HS-27A (cell line): ENCODE data around the gene SCUBE1.

ENCODE experiments used
- DNase-seq: peaks from one replicate; pipeline ENCODE4 v3.0.0-alpha.2; 2012; ENCODE audit warnings: low read depth, missing footprints

The SCUBE1 gene

DNA sequence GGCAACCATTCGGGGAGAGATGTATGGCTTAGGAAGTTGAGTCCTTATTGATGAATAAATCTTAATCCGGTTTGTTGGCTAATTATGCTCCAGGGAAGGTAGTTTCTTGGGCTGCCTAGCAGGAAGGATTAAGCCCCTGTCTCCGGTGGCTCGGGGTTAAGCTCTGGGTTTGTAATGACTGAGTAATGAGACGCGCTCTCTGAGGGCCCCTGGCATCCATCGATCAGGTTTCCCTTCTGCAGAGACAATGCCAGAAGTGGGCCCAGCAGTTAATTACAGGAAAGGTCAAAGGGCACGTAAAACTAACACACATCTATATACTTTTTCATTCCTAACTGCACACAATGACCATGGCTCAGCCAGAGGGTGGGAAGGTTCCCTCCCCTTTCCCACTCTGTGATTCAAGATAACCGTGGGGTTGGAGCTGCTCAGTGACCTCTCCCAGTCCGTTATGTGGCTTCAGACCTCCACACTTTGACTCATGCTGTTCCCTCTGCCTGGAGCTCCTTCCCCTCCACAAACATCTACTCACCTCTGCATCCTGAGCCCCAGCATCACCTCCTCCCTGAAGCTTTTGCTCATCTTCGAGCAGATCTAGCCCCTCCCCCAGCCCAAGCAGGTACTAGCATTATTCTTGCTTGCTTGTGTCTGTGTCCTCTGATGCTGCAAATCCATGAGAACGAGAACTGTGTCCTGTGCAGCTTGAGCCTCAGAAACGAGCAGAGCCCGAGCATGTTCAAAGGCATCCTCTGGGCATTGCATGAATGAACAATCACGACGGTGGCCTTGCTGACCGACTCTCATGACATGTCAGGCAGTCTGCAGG lies 16.6 kb downstream of the SCUBE1 start:
- DNase-seq, result no peak

DNA sequence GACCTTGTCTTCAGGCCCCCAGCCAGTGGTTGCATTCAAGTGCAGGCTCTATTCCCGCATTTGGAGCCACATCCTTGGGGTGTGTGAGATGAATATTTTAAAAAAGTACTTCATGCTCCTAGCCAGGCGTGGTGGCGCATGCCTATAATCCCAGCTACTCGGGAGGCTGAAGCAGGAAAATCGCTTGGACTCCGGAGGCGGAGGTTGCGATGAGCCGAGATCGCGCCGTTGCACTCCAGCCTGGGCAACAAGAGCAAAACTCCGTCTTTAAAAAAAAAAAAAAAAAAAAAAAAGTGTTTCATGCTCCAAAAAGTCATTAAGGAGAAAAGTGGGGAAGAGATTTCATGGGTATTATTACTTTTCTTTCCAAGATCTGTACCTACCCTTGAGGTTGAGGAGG lies 18.0 kb downstream of the SCUBE1 start:
- DNase-seq, result no peak

DNA sequence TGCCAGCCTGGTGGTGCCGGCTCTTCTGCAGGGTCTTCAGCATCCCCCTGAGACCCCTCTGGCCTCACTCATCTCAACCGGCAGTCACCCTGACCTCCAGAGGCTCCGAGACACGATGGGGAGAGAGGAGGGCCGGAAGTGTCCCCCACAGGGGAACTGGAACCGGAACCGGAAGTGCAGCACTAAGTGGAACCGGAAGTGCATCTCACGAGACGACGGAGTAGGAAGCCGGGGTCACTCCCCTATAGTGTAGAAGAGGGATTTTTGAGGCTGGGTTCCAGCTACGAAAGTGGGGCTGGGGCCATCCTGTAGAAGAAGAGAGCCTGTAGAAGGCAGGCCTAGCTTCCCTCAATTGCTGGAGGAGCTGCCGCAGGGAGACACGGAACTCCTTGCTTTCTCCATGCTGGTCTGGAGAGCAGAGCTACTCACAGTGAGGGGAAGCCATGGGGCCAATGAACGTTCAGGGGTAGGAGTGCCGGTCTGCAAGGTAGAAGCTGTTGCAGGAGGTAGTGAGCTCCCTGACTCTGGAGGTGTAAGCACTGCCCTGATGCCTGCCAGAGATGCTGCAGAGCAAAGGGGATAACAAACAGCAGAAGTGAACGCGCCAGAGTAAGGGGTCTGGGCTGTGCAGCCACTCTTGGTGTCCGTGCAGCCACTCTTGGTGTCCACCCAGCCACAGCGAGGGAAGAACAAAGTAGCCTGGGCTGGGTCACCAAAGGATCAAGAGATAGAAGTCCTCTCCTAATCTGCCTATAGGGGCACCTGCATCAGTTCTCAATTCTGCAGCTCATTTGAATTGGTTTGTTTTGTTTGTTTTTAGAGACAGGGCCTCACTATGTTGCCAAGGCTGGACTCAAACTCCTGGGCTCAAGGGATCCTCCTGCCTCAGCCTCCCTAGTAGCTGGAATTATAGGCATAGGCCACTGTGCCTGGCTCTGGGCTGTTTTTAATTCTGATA lies 21.9 kb downstream of the SCUBE1 start:
- no peak for DNase-seq

DNA sequence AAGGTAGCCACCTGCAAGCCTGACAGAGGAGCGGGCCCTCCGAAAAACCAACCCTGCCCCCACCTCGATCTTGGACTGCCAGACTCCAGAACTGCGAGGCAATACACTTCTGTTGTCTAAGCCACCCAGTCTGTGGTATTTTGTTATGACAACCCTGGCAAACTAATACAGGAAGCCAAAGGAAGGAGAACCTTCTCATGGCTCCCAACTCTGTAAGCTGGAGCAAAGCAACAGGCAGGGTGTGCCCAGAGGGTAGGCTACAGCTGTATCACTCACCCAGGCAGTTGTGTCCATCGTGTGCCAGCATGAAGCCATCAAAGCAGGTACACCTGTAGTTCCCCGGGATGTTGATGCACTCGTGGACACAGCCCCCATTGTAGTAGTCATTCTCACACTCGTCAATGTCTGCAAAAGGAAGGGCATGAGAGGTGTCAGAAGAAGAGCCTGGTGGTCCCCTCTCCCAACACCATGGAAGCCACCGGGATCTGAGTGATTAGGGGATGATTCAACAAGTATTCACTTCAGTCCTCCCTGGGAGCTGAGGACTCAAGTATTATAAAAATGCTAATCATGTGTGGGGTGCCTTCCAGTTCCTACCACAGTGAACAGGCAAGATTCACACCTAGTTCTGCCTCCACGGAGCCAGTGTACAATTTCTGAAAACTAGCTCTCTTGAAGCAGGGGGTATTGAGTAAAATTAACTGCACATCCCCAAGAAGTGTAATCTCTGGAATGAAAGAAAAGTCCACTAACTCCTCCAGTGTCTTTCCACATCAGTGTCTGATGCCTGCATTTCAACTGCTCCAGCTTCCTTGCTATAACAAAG lies 23.3 kb downstream of the SCUBE1 start:
- DNase-seq, result no peak

DNA sequence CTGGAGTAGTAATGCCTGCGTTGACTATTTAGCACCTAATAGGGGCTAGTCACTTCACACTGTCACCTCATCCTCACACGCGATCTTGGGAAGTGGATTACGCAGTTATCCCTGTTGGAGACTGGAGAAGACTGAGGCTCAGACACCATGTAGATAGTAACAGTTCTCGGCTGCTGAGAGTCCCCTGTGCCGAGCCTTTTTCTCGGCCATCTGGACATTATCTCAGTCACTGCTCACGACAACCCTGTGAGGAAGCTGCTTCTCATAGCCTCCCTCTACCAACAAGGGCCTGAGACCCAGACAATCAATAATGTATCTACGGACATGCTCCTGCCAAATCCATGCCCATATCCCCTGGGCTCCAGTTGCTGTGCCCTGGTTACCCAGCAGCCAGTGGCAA lies 25.9 kb downstream of the SCUBE1 start:
- DNase-seq, result no peak

DNA sequence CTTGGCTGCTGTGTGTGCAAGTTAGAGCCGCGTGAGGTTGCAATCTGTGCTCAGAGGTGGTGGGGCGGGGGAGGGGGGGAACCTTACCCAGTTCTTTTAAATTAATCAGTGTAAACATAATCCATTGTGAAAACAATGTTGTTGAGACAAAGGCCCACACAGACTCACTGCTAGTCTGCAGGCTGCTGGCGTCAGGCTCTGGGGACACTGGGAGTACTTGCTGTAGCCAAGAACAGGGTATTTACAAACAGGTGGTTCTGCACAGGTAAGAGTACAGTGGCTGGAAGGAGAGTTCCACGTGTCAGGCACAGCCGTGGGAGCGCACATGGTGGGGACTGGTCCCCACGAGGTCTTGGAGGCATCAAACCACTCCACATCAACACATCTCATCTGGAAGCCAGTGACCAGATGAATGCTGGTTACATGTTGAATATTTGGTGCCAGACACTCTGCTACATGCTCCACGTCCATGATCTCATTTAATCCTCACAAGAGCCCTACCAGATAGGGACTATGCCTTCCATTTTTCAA lies 27.4 kb downstream of the SCUBE1 start:
- DNase-seq, result no peak

DNA sequence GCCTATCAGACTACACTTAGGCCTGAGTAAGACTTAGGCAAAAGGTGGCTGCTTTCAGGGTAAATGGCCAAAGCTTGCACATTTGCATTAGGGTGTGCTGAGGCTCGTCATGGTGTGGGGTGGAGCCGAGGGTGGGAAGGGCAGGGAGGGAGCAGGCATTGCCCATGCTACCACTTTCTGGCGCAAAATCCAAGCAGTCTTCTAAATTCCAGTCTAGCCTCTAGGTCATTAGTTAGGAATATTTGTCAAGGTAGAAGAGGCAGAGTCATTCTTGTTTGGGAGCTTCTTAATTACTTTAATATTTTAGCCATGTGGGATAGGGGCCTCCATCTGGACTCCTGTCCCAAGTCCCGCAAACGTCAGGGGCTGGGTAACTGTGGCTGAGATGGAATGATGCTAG lies 28.6 kb downstream of the SCUBE1 start:
- DNase-seq, result no peak

DNA sequence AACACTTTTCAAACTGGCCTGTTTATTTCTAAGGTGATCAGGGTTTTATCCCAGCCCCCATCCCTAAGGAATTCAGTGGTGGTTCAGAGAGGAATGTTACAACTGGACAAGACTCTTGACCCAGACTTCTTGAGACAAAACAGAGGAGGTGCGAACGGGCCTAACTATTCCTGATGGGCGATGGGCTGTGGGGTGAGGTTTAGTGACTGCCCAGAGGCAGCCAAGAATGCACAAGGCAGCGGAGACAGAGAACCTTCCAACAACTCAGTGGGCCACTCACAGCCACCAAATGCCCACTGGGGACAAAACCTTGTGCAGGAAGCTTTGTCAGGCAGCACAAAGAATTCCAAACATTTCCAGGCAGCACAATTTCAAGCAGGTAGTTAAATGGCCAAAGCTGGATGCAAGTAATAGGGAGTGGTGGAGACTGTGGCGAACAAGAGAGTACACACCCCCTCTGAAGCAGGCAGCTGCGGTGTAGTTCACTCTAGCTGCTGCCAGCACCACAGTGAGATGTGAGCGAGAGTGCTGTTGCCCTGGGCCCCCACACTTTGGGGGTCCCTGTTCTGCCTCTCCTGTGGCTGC lies 29.2 kb downstream of the SCUBE1 start:
- DNase-seq, result no peak

DNA sequence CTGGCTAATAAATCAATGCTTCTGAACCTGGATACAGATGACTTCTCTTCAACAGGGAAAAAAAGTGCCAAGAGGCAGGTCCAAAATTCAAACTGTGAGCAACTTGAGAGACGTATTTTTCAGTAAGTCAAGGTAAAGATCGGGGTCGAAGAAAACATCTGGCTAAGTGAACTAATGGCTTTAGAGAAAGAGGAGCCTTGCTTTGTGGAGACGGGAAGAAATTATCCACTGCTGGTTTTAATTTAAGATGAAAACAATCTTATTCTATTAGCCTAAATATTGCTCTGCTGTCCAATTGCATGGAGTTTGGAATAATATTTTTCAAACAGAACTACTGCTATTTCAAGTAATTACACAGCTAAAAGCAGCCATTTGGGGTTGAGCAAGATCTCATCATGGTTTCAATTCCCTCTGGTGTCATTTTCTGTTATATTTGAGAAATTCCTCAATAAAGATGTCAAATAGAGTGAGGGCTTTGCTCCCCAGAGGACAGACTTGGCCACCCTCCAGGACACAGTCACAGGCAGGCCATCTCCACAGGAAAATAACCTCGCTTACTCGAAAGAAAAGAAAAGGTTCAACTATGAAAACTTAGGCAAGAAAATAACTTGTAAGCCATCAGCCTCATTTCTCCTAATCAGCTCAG lies 29.8 kb downstream of the SCUBE1 start:
- no peak for DNase-seq

DNA sequence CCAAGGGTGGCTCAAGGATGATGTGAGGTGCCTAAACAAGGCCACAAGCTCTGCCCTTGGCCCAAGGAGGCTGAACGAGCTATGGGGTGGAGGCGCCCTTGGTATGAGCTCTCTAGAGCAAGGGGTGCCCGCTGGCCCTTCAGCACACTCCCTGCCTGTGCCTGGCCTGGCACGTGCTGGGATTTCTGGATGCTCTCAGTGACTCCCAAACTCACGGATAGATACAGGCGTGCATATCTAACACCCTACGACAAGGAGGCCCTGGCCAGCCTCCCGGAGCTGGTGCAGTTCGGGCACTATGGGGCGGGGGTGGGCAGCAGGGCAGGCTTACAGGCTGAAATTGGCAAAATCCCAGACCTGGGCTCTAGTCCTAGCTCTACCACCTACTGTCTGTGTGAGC lies 30.6 kb downstream of the SCUBE1 start:
- no peak for DNase-seq

DNA sequence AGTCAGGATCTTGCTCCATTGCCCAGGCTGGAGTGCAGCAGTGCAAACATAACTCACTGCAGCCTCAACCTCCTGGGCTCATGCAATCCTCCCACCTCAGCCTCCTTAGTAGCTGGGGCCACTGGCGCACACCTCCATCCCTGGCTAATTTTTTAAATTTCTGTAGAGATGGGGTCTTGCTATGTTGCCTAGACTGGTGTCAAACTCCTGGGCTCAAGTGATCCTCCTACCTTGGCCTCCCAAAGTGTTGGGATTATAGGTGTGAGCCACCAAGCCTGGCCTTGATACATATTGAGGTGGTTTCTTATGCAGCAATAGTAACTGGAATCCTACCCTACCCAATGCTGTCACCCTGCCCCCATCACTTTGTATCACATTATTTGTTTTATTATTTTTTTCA lies 32.4 kb downstream of the SCUBE1 start:
- DNase-seq, result no peak

DNA sequence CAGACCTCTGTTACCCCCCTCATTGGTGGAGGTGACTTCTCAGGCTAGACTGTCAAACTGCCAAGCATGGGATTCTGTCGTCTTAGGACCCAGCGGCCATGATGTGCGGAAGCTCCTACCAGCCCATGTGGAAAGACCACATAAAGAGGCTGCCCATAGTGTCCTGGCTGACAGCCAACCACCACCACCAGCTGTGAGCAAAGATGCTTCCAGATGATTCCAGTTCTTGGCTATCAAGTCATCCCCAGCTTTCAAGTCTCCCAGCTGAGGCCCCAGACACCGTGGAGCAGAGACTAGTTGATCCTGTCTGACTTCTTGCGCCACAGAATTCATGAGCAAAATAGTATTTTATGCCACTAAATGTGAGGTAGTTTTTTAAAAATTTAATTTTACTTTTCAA lies 32.9 kb downstream of the SCUBE1 start:
- no peak for DNase-seq

DNA sequence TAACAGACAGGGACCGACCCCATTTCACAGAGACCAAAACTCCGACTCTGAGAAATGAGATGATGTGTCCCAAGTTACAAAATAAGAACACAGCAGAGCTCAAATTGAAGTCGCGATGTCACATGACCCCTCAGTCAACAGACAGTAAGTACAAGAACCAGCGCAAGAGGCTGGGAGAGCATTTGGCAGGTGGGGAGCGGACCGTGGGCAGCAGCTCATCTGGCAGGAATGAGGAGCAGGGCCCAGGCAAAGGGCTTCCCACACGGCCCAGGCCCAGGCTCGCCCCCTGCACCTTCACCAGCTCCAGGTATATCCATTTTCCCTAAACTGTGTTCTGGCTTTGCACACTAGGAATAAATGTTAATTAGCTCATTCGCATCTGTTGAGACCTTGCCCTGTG lies 34.3 kb downstream of the SCUBE1 start:
- no peak for DNase-seq

DNA sequence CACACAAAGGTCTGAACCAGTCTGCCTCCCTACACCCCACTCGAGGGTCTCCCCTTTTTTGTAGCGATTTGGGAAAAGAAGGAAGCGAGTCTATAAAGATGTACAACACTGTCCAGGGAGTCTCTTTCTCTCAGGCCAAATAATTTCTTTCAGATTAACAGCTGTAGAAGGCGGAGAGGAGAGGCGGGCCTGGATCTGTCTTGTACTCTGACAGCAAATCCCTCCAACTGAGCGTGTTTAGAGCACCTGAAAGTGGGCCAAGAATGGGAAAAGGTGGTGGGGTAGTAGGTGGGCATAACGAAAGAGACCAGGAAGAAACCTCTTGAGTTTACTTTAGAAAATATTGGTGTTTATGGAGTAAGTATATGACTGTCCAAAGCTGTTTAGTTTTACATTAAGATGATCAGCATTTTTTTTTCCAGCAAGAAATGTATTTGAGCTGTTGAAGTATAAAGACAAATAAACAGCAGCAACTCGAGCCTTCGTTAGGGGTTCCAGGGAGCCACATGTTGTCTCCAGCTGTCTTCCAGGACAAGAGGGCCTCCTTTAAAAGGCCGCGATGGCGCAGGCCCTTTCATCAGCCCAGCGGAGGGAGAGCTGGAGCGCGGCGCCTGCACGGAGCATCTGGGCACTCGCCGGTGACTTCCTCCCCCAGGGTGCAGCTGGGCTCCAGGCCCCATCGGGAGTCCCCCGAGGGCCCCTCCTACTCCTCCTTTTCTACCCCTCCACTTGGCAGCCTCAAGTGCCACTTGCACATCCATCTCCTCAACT lies 34.9 kb downstream of the SCUBE1 start:
- DNase-seq, result no peak

DNA sequence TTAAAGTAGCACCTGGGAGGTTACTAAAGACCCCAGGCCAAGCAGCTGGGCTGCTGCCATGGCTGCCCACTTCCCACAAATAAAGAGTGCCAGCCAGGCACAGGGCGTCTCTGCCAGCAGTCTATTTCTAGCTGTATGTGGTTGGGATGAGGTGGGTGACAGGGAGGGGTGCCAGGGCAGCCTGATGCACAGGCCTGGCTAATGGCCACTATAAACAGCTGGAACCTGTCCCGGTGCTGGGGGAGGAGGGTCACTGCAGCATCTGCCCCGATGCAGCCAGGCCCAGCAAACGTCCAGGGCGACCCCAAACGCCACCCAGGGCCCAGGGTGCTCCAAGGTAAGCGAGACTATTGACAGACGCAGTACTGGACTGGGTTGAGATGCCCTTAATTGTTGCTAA lies 37.4 kb downstream of the SCUBE1 start:
- no peak for DNase-seq

DNA sequence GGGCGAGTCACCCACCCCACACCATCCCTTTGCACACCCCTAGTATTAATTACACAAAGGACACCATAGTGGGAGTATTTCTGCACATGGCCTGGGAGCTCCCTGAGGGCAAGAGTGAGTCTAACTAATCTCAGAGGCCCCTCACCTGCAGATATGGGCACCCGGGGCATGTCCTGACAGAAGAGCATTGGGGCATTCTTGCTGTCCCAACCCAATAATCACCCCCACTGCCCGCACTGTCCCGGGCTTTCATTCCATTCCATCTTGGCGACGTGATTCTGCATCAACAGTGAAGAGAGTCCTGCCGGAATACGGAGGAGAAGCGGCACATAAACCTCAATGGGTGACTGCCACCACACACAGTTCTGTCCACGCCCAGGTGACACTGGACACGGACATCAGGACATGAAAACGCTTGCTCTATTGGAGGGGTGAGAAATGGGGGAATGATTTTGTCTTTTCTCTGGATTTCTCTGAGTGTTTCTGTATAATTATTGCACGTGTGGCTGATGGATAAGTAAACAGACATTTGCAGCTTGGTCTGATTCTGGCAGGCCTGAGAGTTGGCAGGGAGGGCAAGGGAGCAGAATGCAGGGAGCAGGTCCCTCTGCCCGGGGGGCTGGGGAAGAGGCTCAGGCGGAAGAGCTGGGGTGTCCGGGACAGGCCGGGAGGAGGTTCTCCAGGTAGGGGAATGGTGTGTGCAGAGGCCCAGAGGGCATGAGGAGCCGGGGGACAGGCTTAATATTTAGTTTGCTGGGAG lies 38.2 kb downstream of the SCUBE1 start:
- DNase-seq, result no peak

DNA sequence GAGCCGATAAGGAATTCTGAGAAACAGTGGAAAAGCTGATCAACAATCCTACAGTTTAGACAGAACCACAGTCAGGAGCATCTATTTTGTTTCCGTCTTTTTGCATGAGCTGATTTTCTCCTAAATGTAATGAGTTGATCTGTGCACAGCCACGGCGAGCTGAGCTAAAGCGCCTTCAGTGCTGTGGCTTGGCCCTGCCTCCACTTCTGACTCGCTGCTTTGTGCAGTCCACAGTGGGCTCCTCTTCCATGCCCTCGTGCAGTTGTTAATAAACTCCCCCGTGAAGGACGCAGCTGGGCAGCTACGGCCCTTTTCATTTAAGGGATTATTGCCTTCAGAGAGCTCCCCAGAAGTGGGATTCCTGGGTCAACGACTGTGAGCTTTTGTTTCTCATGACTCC lies 39.4 kb downstream of the SCUBE1 start:
- DNase-seq, result no peak

DNA sequence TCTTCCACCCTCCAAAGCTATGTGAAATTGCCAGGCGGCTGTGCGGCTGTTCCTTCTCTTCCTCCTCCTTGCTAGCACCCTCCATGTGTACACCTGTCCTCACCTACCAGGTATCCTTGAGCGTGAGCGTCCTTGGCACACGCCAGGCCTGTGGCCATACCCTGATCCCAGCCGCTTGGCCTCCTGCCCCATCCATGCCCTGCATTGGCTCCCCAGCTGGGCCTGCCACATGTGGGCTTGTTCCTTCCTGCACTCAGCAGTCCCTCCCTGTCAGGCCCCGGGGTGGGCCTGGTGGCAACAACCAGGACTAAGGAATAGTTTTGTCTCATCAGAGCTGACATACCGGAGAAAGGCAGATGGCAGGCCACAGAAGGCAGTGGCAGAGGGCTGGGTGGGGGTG lies 40.0 kb downstream of the SCUBE1 start:
- no peak for DNase-seq

DNA sequence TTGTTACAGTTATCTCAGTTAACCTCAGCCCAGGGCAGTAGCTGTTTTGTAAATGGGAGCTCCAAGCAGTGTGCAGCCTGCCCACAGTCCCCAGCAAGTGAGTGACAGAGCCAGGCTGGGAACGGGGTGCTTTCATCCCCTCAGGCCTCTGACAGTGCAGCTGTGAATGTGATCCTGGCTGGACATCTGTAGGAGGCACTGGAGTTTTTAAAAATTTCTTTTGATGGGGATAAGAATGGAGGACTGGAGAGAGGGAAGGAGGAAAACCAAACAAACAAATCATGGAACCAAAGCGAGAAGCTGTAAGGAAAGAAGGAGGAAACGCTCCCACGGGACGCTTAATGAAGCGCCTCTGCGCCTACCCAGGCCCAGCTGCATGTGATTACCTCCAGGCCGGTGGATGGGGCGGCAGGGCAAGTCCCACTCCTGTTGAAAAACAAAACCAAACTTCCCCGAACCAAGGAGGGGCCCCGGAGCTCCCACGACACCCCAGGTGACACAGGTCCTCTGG lies 40.6 kb downstream of the SCUBE1 start:
- DNase-seq, result no peak
